Esophagus muscularis mucosa (tissue), 4 donors: ENCODE results near the gene PGC. TPM values are rescaled to one million over a fixed set of nuclear protein-coding genes. Genes with fewer than 3 reads are reported as not detected.

Experiments used
- DNase-seq: peaks from one replicate; pipeline ENCODE4 v3.0.0-alpha.2; 2017; ENCODE audit errors: extremely low spot score
- H3K27ac ChIP-seq, 4 donors: fragments of 200-600 bp; sonication (generic); replicated peaks in 1 of 4; 1 replicate in 3 of 4; 2 replicates in 1 of 4; pipeline ENCODE4 v1.5.1; 2016 to 2019; ENCODE audit warnings: mild to moderate bottlenecking in 1 of 4
- H3K27me3 ChIP-seq, 4 donors: fragments of 200-600 bp; sonication (generic); one replicate each; pipeline versions ENCODE4 v1.5.1 to v1.6.0; 2016 to 2019
- H3K36me3 ChIP-seq, 4 donors: fragments of 200-600 bp; sonication (generic); one replicate each; pipeline ENCODE4 v1.5.1; 2016 to 2019
- H3K4me1 ChIP-seq, 4 donors: fragments of 200-600 bp; sonication (generic); one replicate each; pipeline ENCODE4 v1.5.1; 2016 to 2019
- H3K4me3 ChIP-seq, 4 donors: fragments of 200-600 bp; sonication (generic); 1 replicate in 2 of 4; 2 replicates in 2 of 4; pipeline ENCODE4 v1.5.1; 2016 to 2019; ENCODE audit warnings: mild to moderate bottlenecking in 4 of 4, moderate library complexity in 1 of 4
- H3K9me3 ChIP-seq, 4 donors: fragments of 200-600 bp; sonication (generic); 1 replicate in 3 of 4; 2 replicates in 1 of 4; pipeline ENCODE4 v1.5.1; 2016 to 2019
- EP300 ChIP-seq: sonication (generic); formaldehyde crosslinking; IDR thresholded peaks from one replicate; pipeline ENCODE4 v1.6.1; 2017; ENCODE audit warnings: antibody characterized with exemption
- POLR2A ChIP-seq: fragments of 450-650 bp; IDR thresholded peaks from one replicate; pipeline ENCODE4 v1.6.1; 2017; ENCODE audit warnings: antibody characterized with exemption, moderate library complexity, mild to moderate bottlenecking, low read depth
- POLR2AphosphoS5 ChIP-seq, 2 donors: sonication (generic); formaldehyde crosslinking; IDR thresholded peaks; one replicate each; pipeline ENCODE4 v1.6.1; 2017; ENCODE audit warnings: antibody characterized with exemption in 2 of 2
- WGBS: methylation state at CpG from one replicate; pipeline ENCODE4 v1.1.5; 2018; 5-methylcytosine and 5-hydroxymethylcytosine counted together
- intact Hi-C: fragments of 100-400 bp; cut with DNase I; formaldehyde crosslinking; loops from one replicate; pipeline ENCODE4 v1.15.1; 2023
- total RNA-seq, 4 donors: library from RNA; depleted of rRNA; stranded (reverse); fragments of >200 nt; gene quantifications; one replicate each; pipeline versions ENCODE4 v1.1.0 to v1.2.1, GENCODE V29; 2016
- TF ChIP-seq, protein P1 (sequence below), 3 experiments: fragments of 200-600 bp in 2 of 3; fragments of 450-650 bp in 1 of 3; sonication (generic) in 2 of 3; IDR thresholded peaks; one replicate each; pipeline ENCODE4 v1.5.1; 2017 to 2019; ENCODE audit warnings: antibody characterized with exemption in 3 of 3, mild to moderate bottlenecking in 2 of 3, moderate library complexity in 1 of 3

Gene PGC
- 1 to 10 TPM in 1 of 4 donors, under 1 TPM in 2, not detected in 1; 0.83 to 1.1 (median 0.92) TPM for total RNA-seq

DNA sequence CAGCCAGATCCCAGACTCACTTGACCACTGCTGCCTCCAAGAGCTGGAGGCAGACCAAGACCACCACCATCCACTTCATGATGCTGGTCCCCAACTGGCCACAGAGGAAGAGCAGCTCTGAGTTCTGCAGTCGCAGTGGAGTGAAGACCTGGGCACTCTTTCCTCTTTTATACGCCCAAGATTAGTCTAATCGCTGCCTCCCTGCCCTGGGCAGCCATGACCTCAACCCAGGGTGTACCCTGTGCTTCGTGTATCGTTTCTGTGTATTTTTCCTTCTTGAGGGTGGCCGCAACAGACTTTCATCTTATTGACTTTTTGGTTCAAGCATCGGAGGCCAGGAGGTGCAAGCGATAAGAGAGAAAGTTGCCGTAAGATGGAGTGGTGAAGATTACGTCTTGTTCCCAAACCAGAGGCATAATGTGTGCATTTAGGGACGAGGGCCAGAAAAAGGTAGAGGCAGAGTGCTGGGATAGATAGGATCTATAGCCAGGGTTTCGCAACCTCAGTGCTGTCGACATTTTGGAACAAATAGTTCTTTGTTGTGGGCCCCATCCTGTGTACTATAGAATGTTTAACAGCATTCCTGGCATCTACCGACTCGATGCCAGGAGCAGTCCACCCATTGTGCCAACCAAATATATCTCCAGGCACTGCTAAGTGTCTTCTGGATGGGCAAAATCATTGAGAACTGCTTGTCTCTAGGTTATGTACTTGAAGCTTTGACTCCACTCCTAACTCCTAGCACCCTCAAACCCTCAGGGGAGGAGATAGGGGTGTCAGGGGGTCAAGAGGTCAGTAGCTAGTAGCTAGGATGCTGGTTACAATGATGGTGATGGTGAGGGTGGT, at the start of gene PGC:
Gene PGC (minus strand): TSS at position 142 of the 846 bp plus-strand sequence. CDS start 63 bp downstream, at position 79.
- no peaks in the 10 kb centered on the region for H3K9me3 ChIP-seq
- no peaks in the 10 kb centered on the region for H3K4me1 ChIP-seq
- intact Hi-C loops: no loop called here
- WGBS: 93% methylated on average over 15 of the region's 15 CpGs
- H3K36me3 ChIP-seq: no peaks in the 10 kb centered on the region
- no peaks in the 10 kb centered on the region for H3K27me3 ChIP-seq
- H3K27ac ChIP-seq: no peak within 1 kb of the TSS
- H3K4me3 ChIP-seq: no peak within 1 kb of the TSS
- no peak for DNase-seq
- TF ChIP-seq, protein P1, sequence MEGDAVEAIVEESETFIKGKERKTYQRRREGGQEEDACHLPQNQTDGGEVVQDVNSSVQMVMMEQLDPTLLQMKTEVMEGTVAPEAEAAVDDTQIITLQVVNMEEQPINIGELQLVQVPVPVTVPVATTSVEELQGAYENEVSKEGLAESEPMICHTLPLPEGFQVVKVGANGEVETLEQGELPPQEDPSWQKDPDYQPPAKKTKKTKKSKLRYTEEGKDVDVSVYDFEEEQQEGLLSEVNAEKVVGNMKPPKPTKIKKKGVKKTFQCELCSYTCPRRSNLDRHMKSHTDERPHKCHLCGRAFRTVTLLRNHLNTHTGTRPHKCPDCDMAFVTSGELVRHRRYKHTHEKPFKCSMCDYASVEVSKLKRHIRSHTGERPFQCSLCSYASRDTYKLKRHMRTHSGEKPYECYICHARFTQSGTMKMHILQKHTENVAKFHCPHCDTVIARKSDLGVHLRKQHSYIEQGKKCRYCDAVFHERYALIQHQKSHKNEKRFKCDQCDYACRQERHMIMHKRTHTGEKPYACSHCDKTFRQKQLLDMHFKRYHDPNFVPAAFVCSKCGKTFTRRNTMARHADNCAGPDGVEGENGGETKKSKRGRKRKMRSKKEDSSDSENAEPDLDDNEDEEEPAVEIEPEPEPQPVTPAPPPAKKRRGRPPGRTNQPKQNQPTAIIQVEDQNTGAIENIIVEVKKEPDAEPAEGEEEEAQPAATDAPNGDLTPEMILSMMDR (IDR thresholded peaks at IDR 0.05): no peak
- no peak for TF ChIP-seq POLR2AphosphoS5 (IDR thresholded peaks at IDR 0.05)
- TF ChIP-seq EP300: no peak
- no peak for TF ChIP-seq POLR2A

DNA sequence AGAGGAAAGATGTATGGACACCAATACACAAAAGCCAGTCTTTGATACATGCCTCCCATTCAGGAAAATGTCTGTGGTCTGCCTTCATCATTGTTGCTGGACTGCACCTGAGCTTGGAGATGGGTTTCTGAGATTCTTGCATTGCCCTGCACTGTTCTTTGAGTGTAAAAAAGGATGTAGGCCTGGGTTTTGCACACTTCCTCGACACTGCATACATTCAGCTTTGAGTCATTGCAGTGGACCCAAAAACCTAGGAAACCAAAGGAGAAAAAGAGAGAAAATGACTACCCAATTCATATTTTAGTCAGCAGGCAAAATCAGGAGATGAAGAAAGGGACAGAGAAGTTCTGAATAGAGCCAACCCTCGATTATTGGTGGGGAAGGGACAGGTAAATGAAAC, 49.3 kb upstream of the PGC start:
- no peaks in the 10 kb centered on the region for H3K27me3 ChIP-seq
- WGBS: 95% methylated on average over 2 of the region's 2 CpGs
- no peak overlapping the region for H3K27ac ChIP-seq
- DNase-seq: no peak
- TF ChIP-seq POLR2A: no peak
- no peak for TF ChIP-seq EP300
- TF ChIP-seq POLR2AphosphoS5 (IDR thresholded peaks at IDR 0.05): no peak
- TF ChIP-seq, protein P1 (IDR thresholded peaks at IDR 0.05): no peak
- peaks cover 9 to 85% (median 32%) of the 10 kb centered on the region in 4 donors for H3K36me3 ChIP-seq
- peaks cover 0 to 9% (median 0%) of the 10 kb centered on the region in 4 donors for H3K4me1 ChIP-seq
- no peak overlapping the region for H3K4me3 ChIP-seq
- intact Hi-C loops: no loop called here
- no peaks in the 10 kb centered on the region for H3K9me3 ChIP-seq

DNA sequence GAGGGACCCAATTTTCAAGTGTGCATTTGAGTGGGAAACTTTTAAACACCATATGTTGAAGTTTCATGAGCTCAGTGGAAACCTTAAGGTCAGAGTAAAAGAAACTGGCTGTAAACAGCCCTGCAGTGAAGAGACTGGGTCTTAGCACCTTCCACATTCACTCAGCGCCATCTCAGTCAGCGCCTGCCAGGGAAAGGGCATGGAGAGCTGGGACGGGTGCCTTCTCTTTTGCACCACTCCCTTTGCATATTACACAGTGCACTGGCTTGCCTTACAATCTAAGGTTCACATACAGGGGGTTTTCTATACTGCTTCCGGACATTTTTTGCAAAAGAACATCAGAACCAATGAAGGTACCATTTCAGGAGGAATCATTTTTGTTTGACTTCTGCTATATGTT, 44.8 kb upstream of the PGC start:
- intact Hi-C loops: no loop called here

DNA sequence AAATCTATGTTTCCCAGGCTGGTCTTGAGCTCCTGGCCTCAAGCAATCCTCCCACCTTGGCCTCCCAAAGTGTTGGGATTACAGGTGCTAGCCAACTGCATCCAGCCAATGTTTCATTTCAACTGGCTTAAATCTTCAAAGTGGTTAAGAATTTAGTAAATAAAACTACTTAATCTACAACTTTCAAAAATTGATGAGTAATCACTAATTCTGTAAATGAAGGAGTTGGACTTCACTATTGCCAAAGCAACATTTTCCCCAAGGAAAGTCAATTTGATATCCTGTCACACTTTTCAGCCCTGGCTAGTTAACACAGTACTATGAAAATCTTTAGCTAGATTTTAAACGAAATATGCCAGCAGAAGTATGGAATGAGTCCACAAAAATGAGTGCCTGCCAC, 44.1 kb upstream of the PGC start:
- intact Hi-C loops: no loop called here
- TF ChIP-seq POLR2AphosphoS5 (IDR thresholded peaks at IDR 0.05): no peak
- TF ChIP-seq EP300: no peak
- TF ChIP-seq POLR2A: no peak
- H3K9me3 ChIP-seq: no peaks in the 10 kb centered on the region
- no peak overlapping the region for H3K27ac ChIP-seq
- peaks cover 13 to 27% (median 18%) of the 10 kb centered on the region in 4 donors for H3K4me1 ChIP-seq
- H3K36me3 ChIP-seq: peaks cover 26 to 72% (median 46%) of the 10 kb centered on the region in 4 donors
- WGBS: 80% methylated on average over 1 of the region's 1 CpG
- H3K27me3 ChIP-seq: no peaks in the 10 kb centered on the region
- no peak for DNase-seq
- H3K4me3 ChIP-seq: no peak overlapping the region

More for the DNA sequence above, 44.8 kb upstream of the PGC start:
- Histone ChIP-seq H3K4me1 (peaks cover 12 to 20% (median 16%) of the 10 kb centered on the region in 4 donors), H3K27ac (no peak overlapping the region), H3K4me3 (no peak overlapping the region), H3K36me3 (peaks cover 26 to 79% (median 49%) of the 10 kb centered on the region in 4 donors), H3K9me3 (no peaks in the 10 kb centered on the region), H3K27me3 (no peaks in the 10 kb centered on the region)
- whole genome bisulfite sequencing: 90% methylated on average over 4 of the region's 4 CpGs
- DNase-seq: no peak
- TF ChIP-seq POLR2A (no peak), EP300 (no peak), POLR2AphosphoS5 (IDR thresholded peaks at IDR 0.05) (no peak)
- TF ChIP-seq, protein P1 (IDR thresholded peaks at IDR 0.05): no peak

DNA sequence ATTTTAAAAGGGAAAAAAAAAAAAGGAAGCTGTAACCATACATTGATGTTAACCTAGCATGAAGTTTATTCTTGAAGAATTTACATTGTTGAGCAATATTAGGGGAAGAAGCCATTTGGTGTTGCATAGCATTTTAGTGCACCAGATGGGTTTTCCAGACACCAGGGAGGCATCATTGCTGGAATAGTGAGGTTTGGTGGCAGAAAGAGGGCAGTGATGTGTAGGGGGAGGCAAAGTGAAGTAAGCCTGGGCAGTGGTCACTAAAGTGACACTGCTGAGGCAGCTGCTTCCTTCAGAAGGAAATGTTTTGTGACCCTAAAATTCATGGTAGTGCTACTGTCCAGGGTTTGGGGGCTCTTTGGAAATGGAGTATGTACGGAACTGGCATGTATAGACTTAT, 42.8 kb upstream of the PGC start:
- Histone ChIP-seq H3K27me3 (no peaks in the 10 kb centered on the region), H3K9me3 (no peaks in the 10 kb centered on the region), H3K4me3 (no peak overlapping the region), H3K36me3 (peaks cover 26 to 59% (median 44%) of the 10 kb centered on the region in 4 donors), H3K27ac (no peak overlapping the region), H3K4me1 (peaks cover 26 to 40% (median 30%) of the 10 kb centered on the region in 4 donors)
- no peak for DNase-seq
- no peak for TF ChIP-seq POLR2AphosphoS5 (IDR thresholded peaks at IDR 0.05)
- TF ChIP-seq POLR2A: no peak
- TF ChIP-seq, protein P1 (IDR thresholded peaks at IDR 0.05): no peak
- TF ChIP-seq EP300: no peak
- WGBS: 89% methylated on average over 1 of the region's 1 CpG
- intact Hi-C loops: no loop called here
